Loucy (cell line): Measurements from ENCODE around the gene MGAT5B.

ENCODE experiments used
- H2AFZ ChIP-seq: fragments of 200-600 bp; sonication (generic); 2 replicates; pipeline ENCODE4 v1.6.0; 2016; ENCODE audit warnings: antibody characterized with exemption, mild to moderate bottlenecking, low read length, moderate library complexity
- H3F3A ChIP-seq: fragments of 200-600 bp; 2 replicates; pipeline ENCODE4 v1.6.0; 2016; ENCODE audit warnings: antibody characterized with exemption, low read depth, mild to moderate bottlenecking
- H3K27me3 ChIP-seq: fragments of 200-600 bp; sonication (generic); 2 replicates; pipeline ENCODE4 v1.6.1; 2014; ENCODE audit warnings: low read length, mild to moderate bottlenecking; ENCODE audit not compliant: insufficient read depth, poor library complexity, severe bottlenecking
- H3K36me3 ChIP-seq: fragments of 200-600 bp; sonication (generic); 2 replicates; pipeline ENCODE4 v1.6.1; 2016; ENCODE audit warnings: low read length; ENCODE audit not compliant: insufficient read depth
- H3K4me1 ChIP-seq: fragments of 200-600 bp; sonication (generic); 2 replicates; pipeline ENCODE4 v1.5.1; 2014; ENCODE audit warnings: low read length, mild to moderate bottlenecking; ENCODE audit not compliant: insufficient read depth, poor library complexity, severe bottlenecking
- H3K4me2 ChIP-seq: fragments of 200-600 bp; sonication (generic); 2 replicates; pipeline ENCODE4 v1.6.0; 2014; ENCODE audit warnings: antibody characterized with exemption, low read length, low read depth, mild to moderate bottlenecking; ENCODE audit not compliant: poor library complexity, severe bottlenecking
- H3K4me3 ChIP-seq: fragments of 200-600 bp; sonication (generic); 2 replicates; pipeline ENCODE4 v1.5.1; 2014; ENCODE audit warnings: low read length, mild to moderate bottlenecking, mixed read lengths; ENCODE audit not compliant: poor library complexity, severe bottlenecking
- H3K79me2 ChIP-seq: fragments of 200-600 bp; sonication (generic); 2 replicates; pipeline ENCODE4 v1.6.1; 2014; ENCODE audit warnings: low read length; ENCODE audit not compliant: insufficient read depth
- H3K9ac ChIP-seq: fragments of 200-600 bp; sonication (generic); 2 replicates; pipeline ENCODE4 v1.6.0; 2014; ENCODE audit warnings: mild to moderate bottlenecking, low read depth, low read length, moderate library complexity; ENCODE audit not compliant: poor library complexity, severe bottlenecking
- H3K9me2 ChIP-seq: fragments of 200-600 bp; sonication (generic); replicated peaks from 2 replicates; pipeline ENCODE4 v1.6.1; 2016; ENCODE audit warnings: low read depth, low read length, mixed read lengths
- H3K9me3 ChIP-seq: fragments of 200-600 bp; sonication (generic); 2 replicates; pipeline ENCODE4 v1.6.1; 2014; ENCODE audit warnings: mild to moderate bottlenecking, antibody characterized with exemption, low read length, low read depth; ENCODE audit not compliant: insufficient read depth
- H4K20me1 ChIP-seq: fragments of 200-600 bp; sonication (generic); 2 replicates; pipeline ENCODE4 v1.6.0; 2014; ENCODE audit warnings: antibody characterized with exemption, low read length, mild to moderate bottlenecking; ENCODE audit not compliant: insufficient read depth, poor library complexity, severe bottlenecking
- EZH2phosphoT487 ChIP-seq: fragments of 200-600 bp; IDR thresholded peaks from 2 replicates; pipeline ENCODE4 v1.6.1; 2018; ENCODE audit warnings: antibody characterized with exemption, mild to moderate bottlenecking, moderate library complexity, borderline replicate concordance
- TF ChIP-seq, protein P1 (sequence below): fragments of 200-600 bp; sonication (generic); conservative IDR thresholded peaks from 2 replicates; pipeline ENCODE4 v1.5.1; 2014; ENCODE audit warnings: mild to moderate bottlenecking, antibody characterized with exemption, low read length

MGAT5B gene

DNA sequence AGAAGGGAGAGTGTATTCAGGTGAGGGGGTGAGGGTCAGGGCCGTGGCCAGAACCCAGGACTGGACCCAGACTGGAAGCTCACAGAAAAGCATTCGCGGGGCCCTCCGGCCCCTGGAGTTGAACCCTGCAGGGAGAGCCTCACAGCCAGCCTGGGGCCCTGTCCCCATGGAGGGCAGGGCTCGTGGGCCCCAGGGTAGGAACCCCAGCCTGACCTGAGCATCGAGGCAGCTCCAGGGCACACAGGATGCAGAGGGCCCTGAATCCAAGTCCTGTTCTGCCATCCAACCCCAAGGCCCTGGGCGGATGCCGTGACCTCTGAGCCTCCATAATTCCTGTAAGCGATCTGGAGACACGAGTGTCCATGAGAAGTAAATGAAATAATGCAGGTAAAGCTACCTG is 79.1 kb downstream of the MGAT5B start:
- no peak overlapping the region for H3K4me2 ChIP-seq
- no peak overlapping the region for H3K9ac ChIP-seq
- no peaks in the 10 kb centered on the region for H3K79me2 ChIP-seq
- TF ChIP-seq, protein P1, sequence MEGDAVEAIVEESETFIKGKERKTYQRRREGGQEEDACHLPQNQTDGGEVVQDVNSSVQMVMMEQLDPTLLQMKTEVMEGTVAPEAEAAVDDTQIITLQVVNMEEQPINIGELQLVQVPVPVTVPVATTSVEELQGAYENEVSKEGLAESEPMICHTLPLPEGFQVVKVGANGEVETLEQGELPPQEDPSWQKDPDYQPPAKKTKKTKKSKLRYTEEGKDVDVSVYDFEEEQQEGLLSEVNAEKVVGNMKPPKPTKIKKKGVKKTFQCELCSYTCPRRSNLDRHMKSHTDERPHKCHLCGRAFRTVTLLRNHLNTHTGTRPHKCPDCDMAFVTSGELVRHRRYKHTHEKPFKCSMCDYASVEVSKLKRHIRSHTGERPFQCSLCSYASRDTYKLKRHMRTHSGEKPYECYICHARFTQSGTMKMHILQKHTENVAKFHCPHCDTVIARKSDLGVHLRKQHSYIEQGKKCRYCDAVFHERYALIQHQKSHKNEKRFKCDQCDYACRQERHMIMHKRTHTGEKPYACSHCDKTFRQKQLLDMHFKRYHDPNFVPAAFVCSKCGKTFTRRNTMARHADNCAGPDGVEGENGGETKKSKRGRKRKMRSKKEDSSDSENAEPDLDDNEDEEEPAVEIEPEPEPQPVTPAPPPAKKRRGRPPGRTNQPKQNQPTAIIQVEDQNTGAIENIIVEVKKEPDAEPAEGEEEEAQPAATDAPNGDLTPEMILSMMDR: no peak
- no peak for TF ChIP-seq EZH2phosphoT487
- H3K9me2 ChIP-seq: no peaks in the 10 kb centered on the region
- H3K27me3 ChIP-seq: no peaks in the 10 kb centered on the region
- H3K4me1 ChIP-seq: peaks cover 4% of the 10 kb centered on the region
- no peaks in the 10 kb centered on the region for H3F3A ChIP-seq
- no peak overlapping the region for H3K4me3 ChIP-seq
- H3K9me3 ChIP-seq: no peaks in the 10 kb centered on the region
- H3K36me3 ChIP-seq: no peaks in the 10 kb centered on the region
- no peaks in the 10 kb centered on the region for H4K20me1 ChIP-seq
- H2AFZ ChIP-seq: no peak overlapping the region

DNA sequence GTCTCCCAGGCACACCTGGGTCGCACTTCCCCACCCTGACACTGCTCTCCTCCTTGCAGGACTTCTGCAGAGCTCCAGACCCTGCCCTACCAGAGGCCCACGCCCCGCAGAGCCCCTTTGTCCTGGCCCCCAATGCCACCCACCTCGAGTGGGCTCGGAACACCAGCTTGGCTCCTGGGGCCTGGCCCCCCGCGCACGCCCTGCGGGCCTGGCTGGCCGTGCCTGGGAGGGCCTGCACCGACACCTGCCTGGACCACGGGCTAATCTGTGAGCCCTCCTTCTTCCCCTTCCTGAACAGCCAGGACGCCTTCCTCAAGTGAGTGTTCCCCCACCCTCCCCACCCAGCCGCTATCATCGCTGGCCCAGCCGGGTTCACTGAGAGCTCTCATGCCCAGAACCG is 79.6 kb downstream of the MGAT5B start:
- no peaks in the 10 kb centered on the region for H3K27me3 ChIP-seq

DNA sequence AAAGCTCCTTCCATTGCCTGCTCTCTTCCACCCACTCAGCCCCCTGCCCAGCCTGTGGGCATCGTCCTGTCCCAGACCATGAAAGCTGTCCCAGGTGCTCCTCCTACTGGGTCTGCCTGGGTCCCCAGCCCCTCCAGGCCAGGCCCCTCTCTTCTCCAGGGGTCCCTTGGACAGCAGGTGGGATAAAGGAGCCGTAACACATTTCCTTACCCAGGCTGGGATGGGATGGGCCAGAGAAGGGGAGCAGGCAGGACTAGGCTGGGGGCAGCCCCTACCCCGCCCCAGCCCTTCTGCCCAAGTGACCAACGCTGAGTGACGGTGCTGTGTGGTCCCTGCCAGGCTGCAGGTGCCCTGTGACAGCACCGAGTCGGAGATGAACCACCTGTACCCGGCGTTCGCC is 80.1 kb downstream of the MGAT5B start:
- Histone ChIP-seq H3K27me3 (no peaks in the 10 kb centered on the region), H4K20me1 (no peaks in the 10 kb centered on the region), H3K4me1 (peaks cover 4% of the 10 kb centered on the region), H3K36me3 (no peaks in the 10 kb centered on the region), H3K4me2 (no peak overlapping the region), H3F3A (no peaks in the 10 kb centered on the region), H3K9me2 (no peaks in the 10 kb centered on the region), H3K9ac (no peak overlapping the region), H3K79me2 (no peaks in the 10 kb centered on the region), H3K4me3 (no peak overlapping the region), H2AFZ (no peak overlapping the region), H3K9me3 (no peaks in the 10 kb centered on the region)
- TF ChIP-seq, protein P1: no peak
- TF ChIP-seq EZH2phosphoT487: no peak

More for the DNA sequence above, 79.6 kb downstream of the MGAT5B start:
- Histone ChIP-seq H3K9me2 (no peaks in the 10 kb centered on the region), H3K79me2 (no peaks in the 10 kb centered on the region), H3K4me2 (no peak overlapping the region), H3F3A (no peaks in the 10 kb centered on the region), H4K20me1 (no peaks in the 10 kb centered on the region), H3K4me3 (no peak overlapping the region), H3K4me1 (peaks cover 4% of the 10 kb centered on the region), H2AFZ (no peak overlapping the region), H3K9me3 (no peaks in the 10 kb centered on the region), H3K9ac (no peak overlapping the region), H3K36me3 (no peaks in the 10 kb centered on the region)
- TF ChIP-seq EZH2phosphoT487: no peak
- TF ChIP-seq, protein P1: no peak
